ENCODE data around the gene CCBE1.
A peak's percentile ranks its signal among the peaks of the same experiment; 100 is the strongest.

Gene CCBE1

GRCh38 chr18:59516356-59517155 is 180.7 kb downstream of the CCBE1 start:
- peak; percentile 91; the same call in 1 of the 2 replicates for TF ChIP-seq SIN3A (IDR thresholded peaks at IDR 0.05; ENCODE audit: borderline replicate concordance, insufficient read depth, low read length)
- no peak for TF ChIP-seq FOXP2 (optimal IDR thresholded peaks at IDR 0.05; ENCODE audit: borderline replicate concordance, extremely low read depth, extremely low read length, insufficient read depth)
- no peak for TF ChIP-seq TAF1 (IDR thresholded peaks at IDR 0.05; ENCODE audit: borderline replicate concordance, insufficient read depth, low read length)
- TF ChIP-seq REST (IDR thresholded peaks at IDR 0.05; ENCODE audit: insufficient read depth in 1 of 2, low read depth in 2 of 2, low read length in 2 of 2), result peak in 1 of 2 experiments; percentile 61; a peak in 1 of 4 replicates

DNA sequence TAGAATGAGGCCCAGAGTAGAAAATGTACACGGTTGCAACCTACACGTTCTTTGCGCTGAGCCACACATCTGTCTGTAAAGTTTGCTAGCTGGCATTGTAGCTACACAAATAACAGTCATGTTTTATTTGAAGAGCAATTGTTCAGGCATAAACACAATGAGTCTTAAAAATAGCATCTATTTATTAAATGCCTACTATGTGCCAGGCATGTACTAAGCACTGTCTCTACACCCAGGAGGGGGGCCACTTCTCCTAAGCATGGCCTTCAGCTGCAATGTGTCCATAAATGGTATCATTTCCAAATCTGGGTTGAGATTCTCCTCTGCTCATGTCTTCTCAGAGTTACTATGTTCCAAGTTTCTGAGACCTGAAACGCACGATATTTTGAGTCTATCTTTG is 182.1 kb downstream of the CCBE1 start:
- no peak for TF ChIP-seq SIN3A (IDR thresholded peaks at IDR 0.05; ENCODE audit: borderline replicate concordance, insufficient read depth, low read length)
- TF ChIP-seq FOXP2 (optimal IDR thresholded peaks at IDR 0.05; ENCODE audit: borderline replicate concordance, extremely low read depth, extremely low read length, insufficient read depth), result no peak
- TF ChIP-seq TAF1 (IDR thresholded peaks at IDR 0.05; ENCODE audit: borderline replicate concordance, insufficient read depth, low read length), result no peak
- TF ChIP-seq POLR2AphosphoS5 (IDR thresholded peaks at IDR 0.05; ENCODE audit: low read depth, low read length), result no peak
- TF ChIP-seq REST (IDR thresholded peaks at IDR 0.05; ENCODE audit: insufficient read depth in 1 of 2, low read depth in 2 of 2, low read length in 2 of 2), result no peak

GRCh38 chr18:59514203-59514602 is 183.0 kb downstream of the CCBE1 start:
- TF ChIP-seq POLR2AphosphoS5 (IDR thresholded peaks at IDR 0.05; ENCODE audit: low read depth, low read length), result no peak
- TF ChIP-seq REST (IDR thresholded peaks at IDR 0.05; ENCODE audit: insufficient read depth in 1 of 2, low read depth in 2 of 2, low read length in 2 of 2), result no peak
- TF ChIP-seq SIN3A (IDR thresholded peaks at IDR 0.05; ENCODE audit: borderline replicate concordance, insufficient read depth, low read length), result no peak
- no peak for TF ChIP-seq FOXP2 (optimal IDR thresholded peaks at IDR 0.05; ENCODE audit: borderline replicate concordance, extremely low read depth, extremely low read length, insufficient read depth)
- no peak for TF ChIP-seq TAF1 (IDR thresholded peaks at IDR 0.05; ENCODE audit: borderline replicate concordance, insufficient read depth, low read length)

DNA sequence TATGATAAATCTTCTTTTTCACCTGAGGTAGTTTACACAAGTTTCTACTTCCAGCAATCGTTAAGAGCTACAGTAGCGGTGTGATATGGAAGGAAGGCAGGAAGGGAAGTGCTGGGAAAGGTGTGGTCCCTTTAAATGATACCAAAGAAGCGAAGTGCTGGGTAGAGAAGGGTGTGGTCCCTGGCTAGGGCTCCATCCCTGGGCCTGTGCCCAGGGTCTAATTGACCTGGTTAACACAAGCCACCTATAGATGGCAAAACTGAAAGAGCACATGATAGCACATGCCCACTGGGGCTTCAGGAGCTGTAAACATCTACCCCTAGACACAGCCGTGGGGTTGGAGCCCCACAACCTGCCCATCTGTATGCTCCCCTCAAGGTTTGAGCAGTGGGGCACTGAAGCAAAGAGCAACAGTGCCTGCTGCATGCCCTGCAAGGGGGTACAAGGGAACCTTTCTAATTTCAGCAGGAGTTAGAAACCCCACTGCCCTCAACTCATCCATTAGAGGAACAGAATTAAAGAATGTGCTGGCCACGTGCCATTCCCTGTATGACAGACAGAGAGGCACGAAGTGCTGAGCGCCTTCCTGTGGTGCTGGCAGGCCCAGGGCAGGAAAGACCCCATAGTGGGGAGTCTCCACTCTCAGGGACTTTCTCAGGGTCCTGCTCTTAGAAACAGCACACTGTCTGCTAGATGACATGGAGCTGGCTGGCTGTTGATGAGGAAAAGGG is 185.0 kb downstream of the CCBE1 start:
- TF ChIP-seq REST (IDR thresholded peaks at IDR 0.05; ENCODE audit: insufficient read depth in 1 of 2, low read depth in 2 of 2, low read length in 2 of 2), result no peak
- TF ChIP-seq FOXP2 (optimal IDR thresholded peaks at IDR 0.05; ENCODE audit: borderline replicate concordance, extremely low read depth, extremely low read length, insufficient read depth), result no peak
- no peak for TF ChIP-seq SIN3A (IDR thresholded peaks at IDR 0.05; ENCODE audit: borderline replicate concordance, insufficient read depth, low read length)
- TF ChIP-seq TAF1 (IDR thresholded peaks at IDR 0.05; ENCODE audit: borderline replicate concordance, insufficient read depth, low read length), result no peak
- no peak for TF ChIP-seq POLR2AphosphoS5 (IDR thresholded peaks at IDR 0.05; ENCODE audit: low read depth, low read length)

All from PFSK-1 (cell line).